Cardiac muscle cell (in vitro differentiated cells and primary cell): ENCODE results near the gene TRIO. TPM values are rescaled to one million over a fixed set of nuclear protein-coding genes. Genes with fewer than 3 reads are reported as not detected.

Experiments
- DNase-seq, 2 donors: peaks; one replicate each; pipeline versions ENCODE4 v3.0.0 to v3.0.0-alpha.2; 2010 to 2017; ENCODE audit warnings: low read depth in 1 of 2, low spot score in 1 of 2
- H3K27ac ChIP-seq: fragments of 200-600 bp; sonication (generic); 2 replicates; pipeline ENCODE4 v1.5.1; 2016
- H3K27me3 ChIP-seq: fragments of 200-600 bp; sonication (generic); 2 replicates; pipeline ENCODE4 v1.6.0; 2016; ENCODE audit warnings: control low read depth
- H3K36me3 ChIP-seq: fragments of 200-600 bp; sonication (generic); 2 replicates; pipeline ENCODE4 v1.5.1; 2016; ENCODE audit warnings: control low read depth
- H3K4me1 ChIP-seq: fragments of 200-600 bp; sonication (generic); 2 replicates; pipeline ENCODE4 v1.8.1; 2017; ENCODE audit warnings: low read depth, mild to moderate bottlenecking, mixed run types
- H3K4me3 ChIP-seq: fragments of 200-600 bp; sonication (generic); 2 replicates; pipeline ENCODE4 v1.5.1; 2016; ENCODE audit warnings: mild to moderate bottlenecking
- H3K9me3 ChIP-seq: fragments of 200-600 bp; sonication (generic); 2 replicates; pipeline ENCODE4 v1.5.1; 2017; ENCODE audit warnings: low read depth, mild to moderate bottlenecking, control low read depth
- polyA plus RNA-seq: library from polyadenylated mRNA; unstranded; fragments of >200 nt; fragmentation: Nextera tagmentation; extraction: Ambion mirVana; gene quantifications from 2 replicates; pipeline ENCODE4 v1.2.1, GENCODE V29; 2016
- total RNA-seq: library from RNA; depleted of rRNA; stranded (reverse); fragments of >200 nt; gene quantifications from 2 replicates; pipeline ENCODE4 v1.2.3, GENCODE V29; 2016
- TF ChIP-seq, protein P1 (sequence below): IDR thresholded peaks from 2 replicates; pipeline ENCODE4 v1.5.1; 2012; ENCODE audit warnings: low read depth, mild to moderate bottlenecking, low read length

The TRIO gene
- total and polyA plus RNA-seq, 2 experiments from 2014 or later: 15.5 to 104 TPM

DNA sequence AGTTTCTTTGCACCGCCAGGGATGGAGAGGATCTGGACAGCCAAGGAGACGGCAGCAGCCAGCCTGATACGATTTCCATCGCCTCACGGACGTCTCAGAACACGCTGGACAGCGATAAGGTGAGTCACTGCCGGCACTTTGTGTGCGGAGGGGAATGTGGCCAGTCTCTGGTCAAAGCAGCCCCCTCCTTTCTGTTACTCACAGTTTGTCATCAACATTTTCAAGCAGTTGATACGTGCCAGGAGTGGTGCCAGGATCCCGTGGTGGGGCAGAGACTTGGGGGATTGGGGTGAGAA lies 263.4 kb downstream of the TRIO start:
- Histone ChIP-seq H3K4me1 (no peaks in the 10 kb centered on the region), H3K27ac (no peak overlapping the region), H3K4me3 (no peak overlapping the region), H3K9me3 (no peaks in the 10 kb centered on the region), H3K36me3 (peaks cover 30% of the 10 kb centered on the region), H3K27me3 (no peaks in the 10 kb centered on the region)
- peak in 1 of 2 donors; percentile 76 for DNase-seq
- TF ChIP-seq, protein P1, sequence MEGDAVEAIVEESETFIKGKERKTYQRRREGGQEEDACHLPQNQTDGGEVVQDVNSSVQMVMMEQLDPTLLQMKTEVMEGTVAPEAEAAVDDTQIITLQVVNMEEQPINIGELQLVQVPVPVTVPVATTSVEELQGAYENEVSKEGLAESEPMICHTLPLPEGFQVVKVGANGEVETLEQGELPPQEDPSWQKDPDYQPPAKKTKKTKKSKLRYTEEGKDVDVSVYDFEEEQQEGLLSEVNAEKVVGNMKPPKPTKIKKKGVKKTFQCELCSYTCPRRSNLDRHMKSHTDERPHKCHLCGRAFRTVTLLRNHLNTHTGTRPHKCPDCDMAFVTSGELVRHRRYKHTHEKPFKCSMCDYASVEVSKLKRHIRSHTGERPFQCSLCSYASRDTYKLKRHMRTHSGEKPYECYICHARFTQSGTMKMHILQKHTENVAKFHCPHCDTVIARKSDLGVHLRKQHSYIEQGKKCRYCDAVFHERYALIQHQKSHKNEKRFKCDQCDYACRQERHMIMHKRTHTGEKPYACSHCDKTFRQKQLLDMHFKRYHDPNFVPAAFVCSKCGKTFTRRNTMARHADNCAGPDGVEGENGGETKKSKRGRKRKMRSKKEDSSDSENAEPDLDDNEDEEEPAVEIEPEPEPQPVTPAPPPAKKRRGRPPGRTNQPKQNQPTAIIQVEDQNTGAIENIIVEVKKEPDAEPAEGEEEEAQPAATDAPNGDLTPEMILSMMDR: no peak

DNA sequence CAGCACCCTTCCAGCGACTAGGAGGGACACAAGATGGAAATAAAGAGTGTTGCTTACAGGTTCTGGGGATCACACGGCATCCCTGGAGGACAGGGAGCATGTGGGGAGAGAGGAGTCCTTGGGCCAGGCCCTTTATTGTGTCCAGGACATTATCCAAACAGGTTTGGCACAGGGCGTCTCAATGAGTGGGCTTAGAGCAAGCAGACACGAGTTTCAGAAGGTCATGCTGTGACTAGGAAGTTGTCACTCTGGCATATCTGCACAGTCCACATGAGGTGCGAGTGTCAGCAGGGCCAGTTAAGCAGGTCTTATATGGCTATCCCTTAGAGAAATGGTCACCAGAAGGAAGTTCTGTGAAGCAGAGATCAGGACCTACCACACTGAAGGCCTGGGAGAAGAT lies 263.9 kb downstream of the TRIO start:
- H3K36me3 ChIP-seq: peaks cover 30% of the 10 kb centered on the region
- H3K9me3 ChIP-seq: no peaks in the 10 kb centered on the region
- no peak for DNase-seq
- H3K4me1 ChIP-seq: no peaks in the 10 kb centered on the region
- H3K27me3 ChIP-seq: no peaks in the 10 kb centered on the region
- TF ChIP-seq, protein P1: no peak
- H3K4me3 ChIP-seq: no peak overlapping the region
- no peak overlapping the region for H3K27ac ChIP-seq

DNA sequence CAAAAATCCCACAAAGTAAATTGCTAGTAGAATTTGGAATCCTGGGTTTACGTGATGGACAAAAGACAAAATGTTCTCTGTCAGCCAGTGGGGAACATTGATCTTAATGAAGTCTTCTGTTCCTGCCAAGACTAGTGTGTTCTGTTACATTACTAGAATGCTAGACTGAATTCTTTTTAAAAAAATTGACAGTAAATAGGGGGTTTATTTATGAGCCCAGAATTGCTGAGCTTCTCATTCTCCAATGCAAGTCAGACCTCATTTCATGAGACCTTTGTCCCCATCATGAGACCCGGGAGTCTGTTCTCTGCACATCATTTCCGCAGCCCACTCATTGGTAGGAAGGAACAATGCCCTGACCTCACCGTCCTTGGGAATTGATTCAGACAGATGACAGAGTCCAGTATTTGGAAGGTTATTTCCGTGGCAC lies 264.6 kb downstream of the TRIO start:
- H3K4me1 ChIP-seq: no peaks in the 10 kb centered on the region
- H3K4me3 ChIP-seq: no peak overlapping the region
- H3K27me3 ChIP-seq: no peaks in the 10 kb centered on the region
- DNase-seq: peak in 1 of 2 donors; percentile 21
- H3K36me3 ChIP-seq: peaks cover 30% of the 10 kb centered on the region
- H3K9me3 ChIP-seq: no peaks in the 10 kb centered on the region
- no peak overlapping the region for H3K27ac ChIP-seq
- TF ChIP-seq, protein P1: no peak

DNA sequence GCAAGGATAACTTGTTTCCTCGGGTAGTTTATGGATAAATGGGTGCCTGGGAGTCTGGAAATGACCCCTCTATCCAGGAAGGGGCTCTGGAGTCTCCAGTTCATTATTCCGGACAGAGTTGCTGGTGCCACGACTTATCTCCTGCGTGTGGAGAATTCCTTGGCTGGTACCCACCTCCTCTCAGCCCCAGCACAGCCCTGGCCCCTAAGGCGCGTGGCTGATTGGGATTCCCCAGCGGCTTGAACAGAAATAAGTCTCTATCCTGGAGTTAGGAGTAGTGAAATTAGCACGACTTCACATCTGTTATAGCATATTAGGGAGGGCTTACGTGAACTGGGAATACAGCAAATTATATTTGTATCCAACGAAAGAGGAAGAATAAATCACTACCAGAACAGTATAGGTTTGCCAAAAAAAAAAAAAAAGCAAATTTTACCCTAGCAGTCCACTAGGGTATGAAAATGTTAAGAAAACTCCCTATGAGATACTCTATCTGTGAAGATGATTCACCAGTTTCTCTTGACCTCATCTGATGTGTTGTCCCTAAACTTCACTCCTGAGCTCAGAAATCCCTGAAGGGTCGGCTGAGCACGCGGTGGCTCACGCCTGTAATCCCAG lies 265.9 kb downstream of the TRIO start:
- TF ChIP-seq, protein P1: peak; percentile 8
- Histone ChIP-seq H3K27ac (no peak overlapping the region), H3K36me3 (peaks cover 33% of the 10 kb centered on the region), H3K4me3 (no peak overlapping the region), H3K27me3 (no peaks in the 10 kb centered on the region), H3K4me1 (no peaks in the 10 kb centered on the region), H3K9me3 (no peaks in the 10 kb centered on the region)
- peak in 1 of 2 donors; percentile 27 for DNase-seq

DNA sequence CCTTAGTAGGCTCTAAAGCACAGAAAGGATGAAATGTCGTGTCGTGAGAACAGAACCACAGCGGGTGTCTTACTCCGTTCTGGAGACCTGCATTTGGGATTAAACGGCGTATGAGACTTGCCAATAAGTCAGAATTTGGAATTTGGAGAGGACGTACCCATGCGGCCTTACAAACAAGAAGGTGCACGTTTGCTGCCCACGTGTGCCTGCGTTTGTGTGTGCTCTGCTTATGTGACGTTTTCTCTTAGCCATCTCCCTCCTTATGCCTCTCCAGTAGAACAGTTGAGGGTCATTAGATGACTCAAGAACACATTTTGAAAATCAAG lies 266.9 kb downstream of the TRIO start:
- TF ChIP-seq, protein P1: no peak
- no peak overlapping the region for H3K27ac ChIP-seq
- H3K9me3 ChIP-seq: no peaks in the 10 kb centered on the region

More for the DNA sequence above, 266.9 kb downstream of the TRIO start:
- no peaks in the 10 kb centered on the region for H3K27me3 ChIP-seq
- no peaks in the 10 kb centered on the region for H3K4me1 ChIP-seq
- peaks cover 39% of the 10 kb centered on the region for H3K36me3 ChIP-seq
- no peak for DNase-seq
- no peak overlapping the region for H3K4me3 ChIP-seq
